GM12878 (cell line): ENCODE measurements around the gene PCNX1. TPM values are rescaled to one million over a fixed set of nuclear protein-coding genes. Genes with fewer than 3 reads are reported as not detected.

Source experiments
- ATF7 ChIP-seq: fragments of 450-650 bp; IDR thresholded peaks from 2 replicates; pipeline ENCODE4 v1.6.1; 2016; ENCODE audit warnings: low read depth, mild to moderate bottlenecking
- CHD1 ChIP-seq: IDR thresholded peaks from 2 replicates; pipeline ENCODE4 v1.6.1; 2012; ENCODE audit warnings: low read depth, low read length, improper control_type of control experiment
- CREM ChIP-seq: IDR thresholded peaks from 2 replicates; pipeline ENCODE4 v1.6.1; 2014; ENCODE audit warnings: antibody characterized with exemption, low read depth
- FOXK2 ChIP-seq: fragments of 450-650 bp; IDR thresholded peaks from 2 replicates; pipeline ENCODE4 v1.6.1; 2017; ENCODE audit warnings: mild to moderate bottlenecking, moderate library complexity
- GABPA ChIP-seq: IDR thresholded peaks from 2 replicates; pipeline ENCODE4 v1.6.1; 2014; ENCODE audit warnings: antibody characterized with exemption, low read depth, mild to moderate bottlenecking, inconsistent platforms
- LARP7 ChIP-seq: fragments of 450-650 bp; IDR thresholded peaks from 2 replicates; pipeline ENCODE4 v1.6.1; 2017; ENCODE audit warnings: mild to moderate bottlenecking
- NFXL1 ChIP-seq: fragments of 450-650 bp; IDR thresholded peaks from 2 replicates; pipeline ENCODE4 v1.6.1; 2017; ENCODE audit warnings: antibody characterized with exemption, mild to moderate bottlenecking, borderline replicate concordance
- SREBF2 ChIP-seq: IDR thresholded peaks from 2 replicates; pipeline ENCODE4 v1.6.1; 2012; ENCODE audit warnings: mild to moderate bottlenecking, low read length
- TARDBP ChIP-seq: IDR thresholded peaks from 2 replicates; pipeline ENCODE4 v1.6.1; 2016; ENCODE audit warnings: borderline replicate concordance
- ZNF207 ChIP-seq: fragments of 450-650 bp; IDR thresholded peaks from 2 replicates; pipeline ENCODE4 v1.6.1; 2014; ENCODE audit warnings: antibody characterized with exemption, mild to moderate bottlenecking, borderline replicate concordance
- ZZZ3 ChIP-seq: IDR thresholded peaks from 2 replicates; pipeline ENCODE4 v1.6.1; 2011; ENCODE audit warnings: low read depth; ENCODE audit not compliant: control insufficient read depth, insufficient read length
- polyA plus RNA-seq, 11 experiments: library from polyadenylated mRNA; depleted of rRNA in 4 of 11; unstranded in 6 of 11; stranded (reverse) in 5 of 11; fragments of >200 nt; fragmentation: Nextera tagmentation in 4 of 11; fragmentation: Illumina TruSeq in 1 of 11; extraction: Ambion mirVana in 4 of 11; extraction: Trizol in 1 of 11; gene quantifications; 1 replicate in 1 of 11; 2 replicates in 10 of 11; pipeline versions ENCODE4 v1.2.1 to v1.2.3, GENCODE V29; 2011 to 2016; ENCODE audit warnings: inconsistent platforms in 2 of 11, missing spikeins in 2 of 11, low read depth in 1 of 11
- total RNA-seq, 4 experiments: library from RNA; depleted of rRNA in 3 of 4; stranded (reverse); fragments of >200 nt in 3 of 4; fragmentation: Illumina TruSeq in 1 of 4; extraction: Trizol in 1 of 4; gene quantifications; 2 replicates each; pipeline versions ENCODE4 v1.2.1 to v1.2.3, GENCODE V29; 2013 to 2021
- TF ChIP-seq, protein P1 (sequence below): fragments of 450-650 bp; formaldehyde crosslinking; IDR thresholded peaks from 2 replicates; pipeline ENCODE4 v1.4.0; 2022; ENCODE audit warnings: mild to moderate bottlenecking, moderate library complexity
- TF ChIP-seq, protein P2 (sequence below): IDR thresholded peaks from 2 replicates; pipeline ENCODE4 v1.6.1; 2011; ENCODE audit warnings: borderline replicate concordance, low read depth, mild to moderate bottlenecking, moderate library complexity, low read length; ENCODE audit not compliant: insufficient read depth, poor library complexity, severe bottlenecking
- TF ChIP-seq, protein P3 (sequence below): IDR thresholded peaks from 2 replicates; pipeline ENCODE4 v1.6.1; 2011; ENCODE audit warnings: mild to moderate bottlenecking, low read depth, low read length, moderate library complexity; ENCODE audit not compliant: insufficient replicate concordance
- TF ChIP-seq, protein P4 (sequence below): IDR thresholded peaks from 2 replicates; pipeline ENCODE4 v1.6.1; 2012; ENCODE audit warnings: improper control_type of control experiment, low read depth, low read length; ENCODE audit not compliant: insufficient replicate concordance

The PCNX1 gene
- total and polyA plus RNA-seq, 10 of the 15 experiments (the other 5 are each of a cell fraction or from before 2014, with no cell fraction given), result 4.6 to 53.9 (median 20.5) TPM

DNA sequence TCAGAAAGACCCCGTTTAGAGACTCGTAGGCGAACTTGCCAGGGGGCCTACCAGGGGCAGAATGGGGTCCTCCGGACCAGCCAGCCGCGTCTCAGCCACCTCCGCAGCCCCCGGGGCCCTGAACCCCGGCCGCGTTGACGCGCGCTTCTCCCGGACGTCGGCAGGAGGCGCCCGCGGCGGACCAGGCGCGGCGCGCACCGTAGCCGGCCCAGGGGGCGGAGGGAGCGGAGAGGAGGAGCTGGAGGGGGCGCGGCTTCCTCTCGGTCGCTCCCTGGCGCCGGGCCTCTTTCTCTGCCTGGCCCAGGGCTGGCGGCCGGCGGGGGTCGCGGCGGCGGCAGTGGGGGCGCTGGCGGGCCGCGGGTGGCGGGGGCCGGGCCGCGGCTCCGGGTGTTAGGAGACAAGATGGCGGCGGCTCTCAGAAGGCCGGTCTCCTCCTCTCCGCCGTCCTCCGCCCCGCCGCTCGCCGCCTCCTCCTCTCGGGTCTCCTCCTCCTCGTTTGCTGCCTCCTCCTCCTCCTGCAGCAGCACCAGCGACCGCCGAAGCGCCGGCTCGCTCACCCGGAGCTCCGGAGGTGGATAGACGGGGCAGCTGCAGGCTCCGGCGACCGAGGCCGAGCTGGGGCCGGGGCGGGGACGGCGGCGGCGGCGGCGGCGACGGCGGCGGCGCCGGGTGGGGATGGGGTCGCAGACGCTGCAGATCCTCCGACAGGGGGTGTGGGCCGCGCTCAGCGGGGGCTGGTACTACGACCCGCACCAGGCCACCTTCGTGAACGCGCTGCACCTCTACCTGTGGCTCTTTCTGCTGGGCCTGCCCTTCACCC is at the start of gene PCNX1 (continued):
- TF ChIP-seq, protein P1, sequence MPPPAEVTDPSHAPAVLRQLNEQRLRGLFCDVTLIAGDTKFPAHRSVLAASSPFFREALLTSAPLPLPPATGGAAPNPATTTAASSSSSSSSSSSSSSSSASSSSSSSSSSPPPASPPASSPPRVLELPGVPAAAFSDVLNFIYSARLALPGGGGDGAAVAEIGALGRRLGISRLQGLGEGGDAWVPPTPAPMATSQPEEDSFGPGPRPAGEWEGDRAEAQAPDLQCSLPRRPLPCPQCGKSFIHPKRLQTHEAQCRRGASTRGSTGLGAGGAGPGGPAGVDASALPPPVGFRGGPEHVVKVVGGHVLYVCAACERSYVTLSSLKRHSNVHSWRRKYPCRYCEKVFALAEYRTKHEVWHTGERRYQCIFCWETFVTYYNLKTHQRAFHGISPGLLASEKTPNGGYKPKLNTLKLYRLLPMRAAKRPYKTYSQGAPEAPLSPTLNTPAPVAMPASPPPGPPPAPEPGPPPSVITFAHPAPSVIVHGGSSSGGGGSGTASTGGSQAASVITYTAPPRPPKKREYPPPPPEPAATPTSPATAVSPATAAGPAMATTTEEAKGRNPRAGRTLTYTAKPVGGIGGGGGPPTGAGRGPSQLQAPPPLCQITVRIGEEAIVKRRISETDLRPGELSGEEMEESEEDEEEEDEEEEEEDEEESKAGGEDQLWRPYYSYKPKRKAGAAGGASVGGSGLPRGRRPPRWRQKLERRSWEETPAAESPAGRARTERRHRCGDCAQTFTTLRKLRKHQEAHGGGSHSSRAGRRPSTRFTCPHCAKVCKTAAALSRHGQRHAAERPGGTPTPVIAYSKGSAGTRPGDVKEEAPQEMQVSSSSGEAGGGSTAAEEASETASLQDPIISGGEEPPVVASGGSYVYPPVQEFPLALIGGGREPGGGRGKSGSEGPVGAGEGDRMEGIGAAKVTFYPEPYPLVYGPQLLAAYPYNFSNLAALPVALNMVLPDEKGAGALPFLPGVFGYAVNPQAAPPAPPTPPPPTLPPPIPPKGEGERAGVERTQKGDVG (CRISPR knock-in tag), result no peak
- TF ChIP-seq, protein P2, sequence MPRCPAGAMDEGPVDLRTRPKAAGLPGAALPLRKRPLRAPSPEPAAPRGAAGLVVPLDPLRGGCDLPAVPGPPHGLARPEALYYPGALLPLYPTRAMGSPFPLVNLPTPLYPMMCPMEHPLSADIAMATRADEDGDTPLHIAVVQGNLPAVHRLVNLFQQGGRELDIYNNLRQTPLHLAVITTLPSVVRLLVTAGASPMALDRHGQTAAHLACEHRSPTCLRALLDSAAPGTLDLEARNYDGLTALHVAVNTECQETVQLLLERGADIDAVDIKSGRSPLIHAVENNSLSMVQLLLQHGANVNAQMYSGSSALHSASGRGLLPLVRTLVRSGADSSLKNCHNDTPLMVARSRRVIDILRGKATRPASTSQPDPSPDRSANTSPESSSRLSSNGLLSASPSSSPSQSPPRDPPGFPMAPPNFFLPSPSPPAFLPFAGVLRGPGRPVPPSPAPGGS, result peak; percentile 5
- TF ChIP-seq ZZZ3, result no peak
- TF ChIP-seq FOXK2, result no peak
- TF ChIP-seq, protein P3, sequence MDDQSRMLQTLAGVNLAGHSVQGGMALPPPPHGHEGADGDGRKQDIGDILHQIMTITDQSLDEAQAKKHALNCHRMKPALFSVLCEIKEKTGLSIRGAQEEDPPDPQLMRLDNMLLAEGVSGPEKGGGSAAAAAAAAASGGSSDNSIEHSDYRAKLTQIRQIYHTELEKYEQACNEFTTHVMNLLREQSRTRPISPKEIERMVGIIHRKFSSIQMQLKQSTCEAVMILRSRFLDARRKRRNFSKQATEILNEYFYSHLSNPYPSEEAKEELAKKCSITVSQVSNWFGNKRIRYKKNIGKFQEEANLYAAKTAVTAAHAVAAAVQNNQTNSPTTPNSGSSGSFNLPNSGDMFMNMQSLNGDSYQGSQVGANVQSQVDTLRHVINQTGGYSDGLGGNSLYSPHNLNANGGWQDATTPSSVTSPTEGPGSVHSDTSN, result no peak
- TF ChIP-seq ATF7, result no peak
- peak; percentile 75 for TF ChIP-seq LARP7
- no peak for TF ChIP-seq GABPA
- no peak for TF ChIP-seq SREBF2
- TF ChIP-seq CREM, result peak; percentile 37; the same call in 1 of the 2 replicates
- peak; percentile 93 for TF ChIP-seq NFXL1
- TF ChIP-seq, protein P4, sequence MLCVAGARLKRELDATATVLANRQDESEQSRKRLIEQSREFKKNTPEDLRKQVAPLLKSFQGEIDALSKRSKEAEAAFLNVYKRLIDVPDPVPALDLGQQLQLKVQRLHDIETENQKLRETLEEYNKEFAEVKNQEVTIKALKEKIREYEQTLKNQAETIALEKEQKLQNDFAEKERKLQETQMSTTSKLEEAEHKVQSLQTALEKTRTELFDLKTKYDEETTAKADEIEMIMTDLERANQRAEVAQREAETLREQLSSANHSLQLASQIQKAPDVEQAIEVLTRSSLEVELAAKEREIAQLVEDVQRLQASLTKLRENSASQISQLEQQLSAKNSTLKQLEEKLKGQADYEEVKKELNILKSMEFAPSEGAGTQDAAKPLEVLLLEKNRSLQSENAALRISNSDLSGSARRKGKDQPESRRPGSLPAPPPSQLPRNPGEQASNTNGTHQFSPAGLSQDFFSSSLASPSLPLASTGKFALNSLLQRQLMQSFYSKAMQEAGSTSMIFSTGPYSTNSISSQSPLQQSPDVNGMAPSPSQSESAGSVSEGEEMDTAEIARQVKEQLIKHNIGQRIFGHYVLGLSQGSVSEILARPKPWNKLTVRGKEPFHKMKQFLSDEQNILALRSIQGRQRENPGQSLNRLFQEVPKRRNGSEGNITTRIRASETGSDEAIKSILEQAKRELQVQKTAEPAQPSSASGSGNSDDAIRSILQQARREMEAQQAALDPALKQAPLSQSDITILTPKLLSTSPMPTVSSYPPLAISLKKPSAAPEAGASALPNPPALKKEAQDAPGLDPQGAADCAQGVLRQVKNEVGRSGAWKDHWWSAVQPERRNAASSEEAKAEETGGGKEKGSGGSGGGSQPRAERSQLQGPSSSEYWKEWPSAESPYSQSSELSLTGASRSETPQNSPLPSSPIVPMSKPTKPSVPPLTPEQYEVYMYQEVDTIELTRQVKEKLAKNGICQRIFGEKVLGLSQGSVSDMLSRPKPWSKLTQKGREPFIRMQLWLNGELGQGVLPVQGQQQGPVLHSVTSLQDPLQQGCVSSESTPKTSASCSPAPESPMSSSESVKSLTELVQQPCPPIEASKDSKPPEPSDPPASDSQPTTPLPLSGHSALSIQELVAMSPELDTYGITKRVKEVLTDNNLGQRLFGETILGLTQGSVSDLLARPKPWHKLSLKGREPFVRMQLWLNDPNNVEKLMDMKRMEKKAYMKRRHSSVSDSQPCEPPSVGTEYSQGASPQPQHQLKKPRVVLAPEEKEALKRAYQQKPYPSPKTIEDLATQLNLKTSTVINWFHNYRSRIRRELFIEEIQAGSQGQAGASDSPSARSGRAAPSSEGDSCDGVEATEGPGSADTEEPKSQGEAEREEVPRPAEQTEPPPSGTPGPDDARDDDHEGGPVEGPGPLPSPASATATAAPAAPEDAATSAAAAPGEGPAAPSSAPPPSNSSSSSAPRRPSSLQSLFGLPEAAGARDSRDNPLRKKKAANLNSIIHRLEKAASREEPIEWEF, result no peak
- TF ChIP-seq CHD1, result no peak
- TF ChIP-seq TARDBP, result no peak
- peak; percentile 89 for TF ChIP-seq ZNF207
